Measurements from ENCODE around the gene POU3F4. TPM values are rescaled to one million over a fixed set of nuclear protein-coding genes. Genes with fewer than 3 reads are reported as not detected.

The POU3F4 gene
- total and polyA plus RNA-seq, 11 donors = not detected

- Histone ChIP-seq H3K27me3 (peaks cover 0 to 51% (median 0%) of the 10 kb centered on the region in 9 donors), H3K4me1 (no peaks in the 10 kb centered on the region), H3K4me3 (no peak overlapping the region), H3K9me3 (no peaks in the 10 kb centered on the region), H3K36me3 (no peaks in the 10 kb centered on the region), H3K27ac (no peak overlapping the region)
- 4 to 25% (median 11%) methylated on average over 10 to 11 of the region's 11 CpGs for WGBS, 4 donors
- ATAC-seq (no peak), DNase-seq (no peak)
- intact Hi-C loops (cut with DNase I) = no loop called here
- no peak for TF ChIP-seq POLR2A (IDR thresholded peaks at IDR 0.05)
- TF ChIP-seq, protein P1, sequence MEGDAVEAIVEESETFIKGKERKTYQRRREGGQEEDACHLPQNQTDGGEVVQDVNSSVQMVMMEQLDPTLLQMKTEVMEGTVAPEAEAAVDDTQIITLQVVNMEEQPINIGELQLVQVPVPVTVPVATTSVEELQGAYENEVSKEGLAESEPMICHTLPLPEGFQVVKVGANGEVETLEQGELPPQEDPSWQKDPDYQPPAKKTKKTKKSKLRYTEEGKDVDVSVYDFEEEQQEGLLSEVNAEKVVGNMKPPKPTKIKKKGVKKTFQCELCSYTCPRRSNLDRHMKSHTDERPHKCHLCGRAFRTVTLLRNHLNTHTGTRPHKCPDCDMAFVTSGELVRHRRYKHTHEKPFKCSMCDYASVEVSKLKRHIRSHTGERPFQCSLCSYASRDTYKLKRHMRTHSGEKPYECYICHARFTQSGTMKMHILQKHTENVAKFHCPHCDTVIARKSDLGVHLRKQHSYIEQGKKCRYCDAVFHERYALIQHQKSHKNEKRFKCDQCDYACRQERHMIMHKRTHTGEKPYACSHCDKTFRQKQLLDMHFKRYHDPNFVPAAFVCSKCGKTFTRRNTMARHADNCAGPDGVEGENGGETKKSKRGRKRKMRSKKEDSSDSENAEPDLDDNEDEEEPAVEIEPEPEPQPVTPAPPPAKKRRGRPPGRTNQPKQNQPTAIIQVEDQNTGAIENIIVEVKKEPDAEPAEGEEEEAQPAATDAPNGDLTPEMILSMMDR (IDR thresholded peaks at IDR 0.05) = no peak
Measured at GRCh38 chrX:83501530-83501929, 6.6 kb upstream of the POU3F4 start.

DNA sequence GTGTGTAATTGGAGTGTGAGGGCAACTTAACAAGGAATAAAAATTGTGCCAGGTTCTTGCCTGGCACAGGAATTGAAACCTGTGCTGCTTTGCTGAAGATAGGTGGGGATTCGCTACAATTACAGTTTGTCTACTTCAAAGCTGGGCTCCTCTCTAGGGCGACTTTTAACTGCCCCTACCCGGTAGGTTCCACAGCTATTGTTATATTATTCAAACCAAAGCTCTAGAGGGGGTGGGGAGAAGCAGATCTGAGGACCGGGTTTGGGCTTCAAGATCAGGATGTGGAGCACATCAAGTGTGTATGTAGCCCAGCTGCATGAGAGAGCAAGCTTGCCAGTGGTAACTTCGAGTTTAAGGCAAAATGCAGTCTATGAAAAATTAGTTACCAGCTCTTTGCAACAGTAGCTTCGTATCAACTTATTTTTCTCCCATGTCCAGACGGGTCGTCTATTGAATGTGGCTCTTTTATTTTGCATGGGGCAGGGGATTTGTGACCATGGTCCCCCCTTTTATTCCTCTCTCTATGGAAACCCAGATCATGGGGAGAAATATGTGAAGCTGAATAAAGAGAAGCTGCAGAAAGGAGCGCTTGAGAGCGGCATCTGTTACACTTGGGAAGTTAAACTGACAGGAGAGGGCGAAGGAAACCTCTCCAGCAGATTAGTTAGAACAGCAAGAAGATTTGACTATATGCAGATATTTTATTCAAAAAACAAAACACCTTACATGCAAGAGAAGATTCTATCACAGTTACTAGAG lies 3.2 kb upstream of the POU3F4 start:
- Histone ChIP-seq H3K9me3 (no peaks in the 10 kb centered on the region), H3K4me3 (no peak overlapping the region), H3K27me3 (peaks cover 0 to 84% (median 21%) of the 10 kb centered on the region in 9 donors), H3K4me1 (no peaks in the 10 kb centered on the region), H3K27ac (no peak overlapping the region), H3K36me3 (no peaks in the 10 kb centered on the region)
- ATAC-seq (no peak), DNase-seq (no peak)
- TF ChIP-seq, protein P1 (IDR thresholded peaks at IDR 0.05) = no peak
- WGBS, 4 donors = 1 to 23% (median 11%) methylated on average over 11 of the region's 11 CpGs
- intact Hi-C loops (cut with DNase I) = no loop called here

DNA sequence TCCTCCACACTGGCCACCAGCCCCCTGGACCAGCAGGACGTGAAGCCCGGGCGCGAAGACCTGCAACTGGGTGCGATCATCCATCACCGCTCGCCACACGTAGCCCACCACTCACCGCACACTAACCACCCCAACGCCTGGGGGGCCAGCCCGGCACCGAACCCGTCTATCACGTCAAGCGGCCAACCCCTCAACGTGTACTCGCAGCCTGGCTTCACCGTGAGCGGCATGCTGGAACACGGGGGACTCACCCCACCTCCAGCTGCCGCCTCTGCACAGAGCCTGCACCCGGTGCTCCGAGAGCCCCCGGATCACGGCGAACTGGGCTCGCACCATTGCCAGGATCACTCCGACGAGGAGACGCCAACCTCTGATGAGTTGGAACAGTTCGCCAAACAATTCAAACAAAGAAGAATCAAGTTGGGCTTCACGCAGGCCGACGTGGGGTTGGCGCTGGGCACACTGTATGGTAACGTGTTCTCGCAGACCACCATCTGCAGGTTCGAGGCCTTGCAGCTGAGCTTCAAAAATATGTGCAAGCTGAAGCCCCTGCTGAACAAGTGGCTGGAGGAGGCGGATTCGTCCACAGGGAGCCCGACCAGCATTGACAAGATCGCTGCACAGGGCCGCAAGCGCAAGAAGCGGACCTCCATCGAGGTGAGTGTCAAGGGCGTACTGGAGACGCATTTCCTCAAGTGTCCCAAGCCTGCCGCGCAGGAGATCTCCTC lies 600 bp downstream of the POU3F4 start:
- Histone ChIP-seq H3K4me3 (peak overlapping the region in 1 of 12 donors; percentile 4), H3K36me3 (no peaks in the 10 kb centered on the region), H3K27ac (no peak overlapping the region), H3K27me3 (peaks cover 0 to 94% (median 38%) of the 10 kb centered on the region in 9 donors), H3K9me3 (no peaks in the 10 kb centered on the region), H3K4me1 (peaks cover 0 to 5% (median 0%) of the 10 kb centered on the region in 12 donors)
- intact Hi-C loops (cut with DNase I) = no loop called here
- DNase-seq (no peak), ATAC-seq (no peak)
- TF ChIP-seq, protein P1 (IDR thresholded peaks at IDR 0.05) = no peak
- TF ChIP-seq POLR2A (IDR thresholded peaks at IDR 0.05) = no peak
- 2 to 52% (median 16%) methylated on average over 17 to 50 of the region's 50 CpGs for WGBS, 4 donors

- Histone ChIP-seq H3K27ac (no peak overlapping the region), H3K27me3 (peaks cover 0 to 94% (median 38%) of the 10 kb centered on the region in 9 donors), H3K36me3 (no peaks in the 10 kb centered on the region), H3K4me3 (peak overlapping the region in 1 of 12 donors; percentile 4), H3K9me3 (no peaks in the 10 kb centered on the region), H3K4me1 (peaks cover 0 to 5% (median 0%) of the 10 kb centered on the region in 12 donors)
- 2 to 44% (median 17%) methylated on average over 16 of the region's 16 CpGs for WGBS, 4 donors
- DNase-seq (no peak), ATAC-seq (no peak)
- TF ChIP-seq POLR2A (IDR thresholded peaks at IDR 0.05) = no peak
- TF ChIP-seq, protein P1 (IDR thresholded peaks at IDR 0.05) = no peak
- intact Hi-C loops (cut with DNase I) = no loop called here
Measured at GRCh38 chrX:83509254-83509801, 1.2 kb downstream of the POU3F4 start.

Measured in heart left ventricle (tissue), 16 donors.